HEK293 (cell line): Measurements from ENCODE around the gene NUDT3.

Experiments used
- CTCF ChIA-PET: fragments of 350-600 bp; formaldehyde crosslinking; extraction: SDS; loops from one replicate; lab custom pipeline; 2021; ENCODE audit warnings: antibody characterized with exemption; lab: Yijun Ruan, JAX
- POLR2A ChIA-PET: fragments of 300-600 bp; formaldehyde crosslinking; extraction: SDS; loops from one replicate; lab custom pipeline; 2020; ENCODE audit warnings: antibody characterized with exemption, inconsistent platforms; lab: Yijun Ruan, JAX
- H3K27ac ChIP-seq: fragments of 200-500 bp; sonication (Bioruptor generic); 2 replicates; pipeline ENCODE4 v1.5.1; 2014; ENCODE audit warnings: low read depth, low read length, control low read depth, inconsistent platforms; ENCODE audit errors: extremely low read depth
- H3K36me3 ChIP-seq, 2 experiments: fragments of 200-500 bp in 1 of 2; sonication (Bioruptor generic) in 1 of 2; 1 replicate in 1 of 2; 2 replicates in 1 of 2; pipeline ENCODE4 v1.5.1; 2014 to 2017; ENCODE audit warnings: inconsistent platforms in 2 of 2, low read length in 2 of 2; ENCODE audit not compliant: control insufficient read depth in 2 of 2, insufficient read depth in 1 of 2
- H3K4me1 ChIP-seq: fragments of 200-500 bp; sonication (Bioruptor generic); 2 replicates; pipeline ENCODE4 v1.5.1; 2014; ENCODE audit warnings: mild to moderate bottlenecking, low read length, inconsistent platforms; ENCODE audit not compliant: control insufficient read depth, insufficient read depth
- H3K4me3 ChIP-seq: 2 replicates; pipeline ENCODE4 v1.5.1; 2011; ENCODE audit warnings: low read depth, mild to moderate bottlenecking, control low read depth, low read length, moderate library complexity
- H3K9me3 ChIP-seq: fragments of 200-500 bp; sonication (Bioruptor generic); 2 replicates; pipeline ENCODE4 v1.5.1; 2014; ENCODE audit warnings: low read depth, low read length, inconsistent platforms; ENCODE audit not compliant: control insufficient read depth, insufficient read depth
- GFI1B ChIP-seq: fragments of 450-650 bp; formaldehyde crosslinking; IDR thresholded peaks from 2 replicates; pipeline ENCODE4 v1.5.1; 2016; ENCODE audit warnings: missing biosample characterization, missing genetic modification characterization
- GLI2 ChIP-seq: fragments of 450-650 bp; formaldehyde crosslinking; IDR thresholded peaks from 2 replicates; pipeline ENCODE4; 2017; ENCODE audit warnings: missing biosample characterization, missing genetic modification characterization, low read depth, borderline replicate concordance
- KLF1 ChIP-seq: fragments of 450-650 bp; formaldehyde crosslinking; IDR thresholded peaks from 2 replicates; pipeline ENCODE4 v1.5.1; 2016; ENCODE audit warnings: missing biosample characterization, missing genetic modification characterization
- MYNN ChIP-seq: fragments of 450-650 bp; formaldehyde crosslinking; IDR thresholded peaks from 2 replicates; pipeline ENCODE4 v1.5.1; 2016; ENCODE audit warnings: missing biosample characterization, missing genetic modification characterization, borderline replicate concordance
- MZF1 ChIP-seq: fragments of 450-650 bp; formaldehyde crosslinking; IDR thresholded peaks from 2 replicates; pipeline ENCODE4 v1.5.1; 2017; ENCODE audit warnings: missing biosample characterization, missing genetic modification characterization, borderline replicate concordance
- PRDM1 ChIP-seq: fragments of 450-650 bp; formaldehyde crosslinking; IDR thresholded peaks from 2 replicates; pipeline ENCODE4; 2016; ENCODE audit warnings: missing biosample characterization, missing genetic modification characterization
- SCRT2 ChIP-seq: fragments of 450-650 bp; formaldehyde crosslinking; IDR thresholded peaks from 2 replicates; pipeline ENCODE4 v1.5.1; 2016; ENCODE audit warnings: missing biosample characterization, missing genetic modification characterization
- TRIM28 ChIP-seq: IDR thresholded peaks from 2 replicates; pipeline ENCODE4 v1.6.1; 2011; ENCODE audit warnings: low read length, control low read depth, borderline replicate concordance
- WT1 ChIP-seq: fragments of 450-650 bp; formaldehyde crosslinking; IDR thresholded peaks from 2 replicates; pipeline ENCODE4 v1.5.1; 2016; ENCODE audit warnings: missing biosample characterization, missing genetic modification characterization
- YY1 ChIP-seq: fragments of 450-650 bp; formaldehyde crosslinking; IDR thresholded peaks from 2 replicates; pipeline ENCODE4 v1.5.1; 2018; ENCODE audit warnings: missing biosample characterization, missing genetic modification characterization
- ZBTB49 ChIP-seq: fragments of 450-650 bp; formaldehyde crosslinking; IDR thresholded peaks from 2 replicates; pipeline ENCODE4 v1.5.1; 2016; ENCODE audit warnings: missing biosample characterization, missing genetic modification characterization, low read depth
- ZIC2 ChIP-seq: fragments of 450-650 bp; formaldehyde crosslinking; IDR thresholded peaks from 2 replicates; pipeline ENCODE4 v1.5.1; 2016; ENCODE audit warnings: missing biosample characterization, missing genetic modification characterization
- ZNF112 ChIP-seq: fragments of 450-650 bp; formaldehyde crosslinking; IDR thresholded peaks from 2 replicates; pipeline ENCODE4 v1.5.0; 2017; ENCODE audit warnings: missing biosample characterization, missing genetic modification characterization
- ZNF23 ChIP-seq: fragments of 450-650 bp; formaldehyde crosslinking; IDR thresholded peaks from 2 replicates; pipeline ENCODE4 v1.5.1; 2016; ENCODE audit warnings: missing biosample characterization, missing genetic modification characterization, borderline replicate concordance
- ZNF341 ChIP-seq: fragments of 450-650 bp; formaldehyde crosslinking; IDR thresholded peaks from 2 replicates; pipeline ENCODE4; 2016; ENCODE audit warnings: low read depth, missing biosample characterization, missing genetic modification characterization
- ZNF398 ChIP-seq: fragments of 450-650 bp; formaldehyde crosslinking; IDR thresholded peaks from 2 replicates; pipeline ENCODE4 v1.5.1; 2017; ENCODE audit warnings: missing biosample characterization, missing genetic modification characterization
- ZNF473 ChIP-seq: fragments of 450-650 bp; formaldehyde crosslinking; IDR thresholded peaks from 2 replicates; pipeline ENCODE4 v1.5.1; 2017; ENCODE audit warnings: missing biosample characterization, missing genetic modification characterization
- ZNF610 ChIP-seq: fragments of 450-650 bp; formaldehyde crosslinking; IDR thresholded peaks from 2 replicates; pipeline ENCODE4 v1.5.1; 2016; ENCODE audit warnings: missing biosample characterization, missing genetic modification characterization, borderline replicate concordance
- ZNF670 ChIP-seq: fragments of 450-650 bp; formaldehyde crosslinking; IDR thresholded peaks from 2 replicates; pipeline ENCODE4 v1.5.1; 2016; ENCODE audit warnings: missing biosample characterization, missing genetic modification characterization, low read depth
- ZNF843 ChIP-seq: fragments of 450-650 bp; formaldehyde crosslinking; IDR thresholded peaks from 2 replicates; pipeline ENCODE4 v1.5.1; 2016; ENCODE audit warnings: missing biosample characterization, missing genetic modification characterization
- TF ChIP-seq, protein P1 (sequence below): fragments of 450-650 bp; formaldehyde crosslinking; IDR thresholded peaks from 2 replicates; pipeline ENCODE4 v1.5.1; 2016; ENCODE audit warnings: missing biosample characterization, missing genetic modification characterization
- TF ChIP-seq, protein P2 (sequence below): fragments of 450-650 bp; formaldehyde crosslinking; IDR thresholded peaks from 2 replicates; pipeline ENCODE4 v1.5.1; 2016; ENCODE audit warnings: missing biosample characterization, missing genetic modification characterization
- TF ChIP-seq, protein P3 (sequence below): fragments of 450-650 bp; formaldehyde crosslinking; IDR thresholded peaks from 2 replicates; pipeline ENCODE4 v1.5.1; 2017; ENCODE audit warnings: missing biosample characterization, missing genetic modification characterization

Gene NUDT3

DNA sequence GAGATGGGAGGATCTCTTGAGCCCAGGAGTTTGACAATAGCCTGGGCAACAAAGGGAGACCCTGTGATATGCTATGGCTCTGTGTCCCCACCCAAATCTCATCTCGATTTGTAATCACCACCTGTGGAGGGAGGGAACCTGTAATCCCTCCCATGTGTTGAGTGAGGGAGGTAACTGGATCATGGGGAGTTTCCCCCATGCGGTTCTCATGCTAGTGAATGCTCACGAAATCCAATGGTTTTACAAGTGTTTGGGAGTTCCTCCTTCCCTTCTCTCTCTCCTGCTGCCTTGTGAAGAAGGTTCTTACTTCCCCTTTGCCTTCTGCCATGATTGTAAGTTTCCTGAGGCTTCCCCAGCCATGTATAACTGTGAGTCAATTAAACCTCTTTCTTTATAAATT, 3.4 kb downstream of the NUDT3 start:
- POLR2A ChIA-PET, result no interaction called here
- Histone ChIP-seq H3K4me1 (peaks cover 22% of the 10 kb centered on the region), H3K9me3 (no peaks in the 10 kb centered on the region), H3K27ac (no peak overlapping the region), H3K4me3 (no peak overlapping the region), H3K36me3 (no peaks in the 10 kb centered on the region)
- CTCF ChIA-PET, result interaction anchor here (0.5 to 0.7 kb wide), 2 partner anchors 34 to 70 kb away, joined by 3 read pairs; no protein-coding TSS in a partner anchor
- TF ChIP-seq, protein P1, sequence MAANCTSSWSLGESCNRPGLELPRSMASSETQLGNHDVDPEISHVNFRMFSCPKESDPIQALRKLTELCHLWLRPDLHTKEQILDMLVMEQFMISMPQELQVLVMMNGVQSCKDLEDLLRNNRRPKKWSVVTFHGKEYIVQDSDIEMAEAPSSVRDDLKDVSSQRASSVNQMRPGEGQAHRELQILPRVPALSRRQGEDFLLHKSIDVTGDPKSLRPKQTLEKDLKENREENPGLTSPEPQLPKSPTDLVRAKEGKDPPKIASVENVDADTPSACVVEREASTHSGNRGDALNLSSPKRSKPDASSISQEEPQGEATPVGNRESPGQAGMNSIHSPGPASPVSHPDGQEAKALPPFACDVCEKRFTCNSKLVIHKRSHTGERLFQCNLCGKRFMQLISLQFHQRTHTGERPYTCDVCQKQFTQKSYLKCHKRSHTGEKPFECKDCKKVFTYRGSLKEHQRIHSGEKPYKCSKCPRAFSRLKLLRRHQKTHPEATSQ (tag by site-specific recombination), result 0 out of 2 replicates have a peak, but pooled peaks have one; percentile 66
- no peak for TF ChIP-seq MYNN (tag by site-specific recombination)
- TF ChIP-seq YY1 (tag by site-specific recombination), result no peak
- no peak for TF ChIP-seq ZNF473
- no peak for TF ChIP-seq PRDM1 (tag by site-specific recombination)
- no peak for TF ChIP-seq ZNF843 (tag by site-specific recombination)
- 0 out of 2 replicates have a peak, but pooled peaks have one; percentile 41 for TF ChIP-seq ZIC2 (tag by site-specific recombination)
- peak; percentile 95 for TF ChIP-seq ZNF610
- TF ChIP-seq ZNF23 (tag by site-specific recombination), result no peak
- TF ChIP-seq ZBTB49 (tag by site-specific recombination), result no peak
- TF ChIP-seq ZNF398 (tag by site-specific recombination), result no peak
- TF ChIP-seq ZNF112, result no peak
- TF ChIP-seq SCRT2 (tag by site-specific recombination), result peak; percentile 78
- peak; percentile 30; the same call in 1 of the 2 replicates for TF ChIP-seq KLF1
- TF ChIP-seq TRIM28, result no peak
- TF ChIP-seq WT1 (tag by site-specific recombination), result peak; percentile 98
- TF ChIP-seq, protein P2, sequence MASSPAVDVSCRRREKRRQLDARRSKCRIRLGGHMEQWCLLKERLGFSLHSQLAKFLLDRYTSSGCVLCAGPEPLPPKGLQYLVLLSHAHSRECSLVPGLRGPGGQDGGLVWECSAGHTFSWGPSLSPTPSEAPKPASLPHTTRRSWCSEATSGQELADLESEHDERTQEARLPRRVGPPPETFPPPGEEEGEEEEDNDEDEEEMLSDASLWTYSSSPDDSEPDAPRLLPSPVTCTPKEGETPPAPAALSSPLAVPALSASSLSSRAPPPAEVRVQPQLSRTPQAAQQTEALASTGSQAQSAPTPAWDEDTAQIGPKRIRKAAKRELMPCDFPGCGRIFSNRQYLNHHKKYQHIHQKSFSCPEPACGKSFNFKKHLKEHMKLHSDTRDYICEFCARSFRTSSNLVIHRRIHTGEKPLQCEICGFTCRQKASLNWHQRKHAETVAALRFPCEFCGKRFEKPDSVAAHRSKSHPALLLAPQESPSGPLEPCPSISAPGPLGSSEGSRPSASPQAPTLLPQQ (tag by site-specific recombination), result no peak
- TF ChIP-seq MZF1 (tag by site-specific recombination), result peak; percentile 42; the same call in 1 of the 2 replicates
- TF ChIP-seq ZNF341, result no peak
- no peak for TF ChIP-seq ZNF670
- TF ChIP-seq GLI2, result no peak
- no peak for TF ChIP-seq GFI1B (tag by site-specific recombination)
- TF ChIP-seq, protein P3, sequence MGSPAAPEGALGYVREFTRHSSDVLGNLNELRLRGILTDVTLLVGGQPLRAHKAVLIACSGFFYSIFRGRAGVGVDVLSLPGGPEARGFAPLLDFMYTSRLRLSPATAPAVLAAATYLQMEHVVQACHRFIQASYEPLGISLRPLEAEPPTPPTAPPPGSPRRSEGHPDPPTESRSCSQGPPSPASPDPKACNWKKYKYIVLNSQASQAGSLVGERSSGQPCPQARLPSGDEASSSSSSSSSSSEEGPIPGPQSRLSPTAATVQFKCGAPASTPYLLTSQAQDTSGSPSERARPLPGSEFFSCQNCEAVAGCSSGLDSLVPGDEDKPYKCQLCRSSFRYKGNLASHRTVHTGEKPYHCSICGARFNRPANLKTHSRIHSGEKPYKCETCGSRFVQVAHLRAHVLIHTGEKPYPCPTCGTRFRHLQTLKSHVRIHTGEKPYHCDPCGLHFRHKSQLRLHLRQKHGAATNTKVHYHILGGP (tag by site-specific recombination), result no peak
